HEK293 (cell line): Measurements from ENCODE around the gene ZNF506.

Experiments used
- KLF16 ChIP-seq: fragments of 450-650 bp; formaldehyde crosslinking; IDR thresholded peaks from 2 replicates; pipeline ENCODE4 v1.5.1; 2017; ENCODE audit warnings: missing biosample characterization, missing genetic modification characterization
- KLF7 ChIP-seq: fragments of 450-650 bp; formaldehyde crosslinking; IDR thresholded peaks from 2 replicates; pipeline ENCODE4 v1.5.1; 2016; ENCODE audit warnings: missing biosample characterization, missing genetic modification characterization, borderline replicate concordance
- OSR2 ChIP-seq: fragments of 450-650 bp; formaldehyde crosslinking; IDR thresholded peaks from 2 replicates; pipeline ENCODE4 v1.5.1; 2016; ENCODE audit warnings: missing biosample characterization, missing genetic modification characterization
- OVOL3 ChIP-seq: fragments of 450-650 bp; formaldehyde crosslinking; IDR thresholded peaks from 2 replicates; pipeline ENCODE4 v1.5.1; 2016; ENCODE audit warnings: missing biosample characterization, missing genetic modification characterization
- SETDB1 ChIP-seq: IDR thresholded peaks from one replicate; pipeline ENCODE4 v1.6.1; 2017; ENCODE audit warnings: mild to moderate bottlenecking, low read length, moderate library complexity, mixed read lengths; ENCODE audit not compliant: insufficient read length
- SP7 ChIP-seq: fragments of 450-650 bp; formaldehyde crosslinking; IDR thresholded peaks from 2 replicates; pipeline ENCODE4 v1.5.1; 2016; ENCODE audit warnings: missing biosample characterization, missing genetic modification characterization
- WT1 ChIP-seq: fragments of 450-650 bp; formaldehyde crosslinking; IDR thresholded peaks from 2 replicates; pipeline ENCODE4 v1.5.1; 2016; ENCODE audit warnings: missing biosample characterization, missing genetic modification characterization
- YY2 ChIP-seq: fragments of 450-650 bp; formaldehyde crosslinking; IDR thresholded peaks from 2 replicates; pipeline ENCODE4 v1.5.1; 2016; ENCODE audit warnings: missing biosample characterization, missing genetic modification characterization
- ZFP3 ChIP-seq: fragments of 450-650 bp; formaldehyde crosslinking; IDR thresholded peaks from 2 replicates; pipeline ENCODE4 v1.5.1; 2016; ENCODE audit warnings: low read depth, missing biosample characterization, missing genetic modification characterization
- ZNF112 ChIP-seq: fragments of 450-650 bp; formaldehyde crosslinking; IDR thresholded peaks from 2 replicates; pipeline ENCODE4 v1.5.0; 2017; ENCODE audit warnings: missing biosample characterization, missing genetic modification characterization
- ZNF114 ChIP-seq: fragments of 450-650 bp; formaldehyde crosslinking; IDR thresholded peaks from 2 replicates; pipeline ENCODE4 v1.5.0; 2017; ENCODE audit warnings: missing biosample characterization, missing genetic modification characterization
- ZNF121 ChIP-seq: fragments of 450-650 bp; formaldehyde crosslinking; IDR thresholded peaks from 2 replicates; pipeline ENCODE4 v1.5.1; 2016; ENCODE audit warnings: missing biosample characterization, missing genetic modification characterization
- ZNF132 ChIP-seq: fragments of 450-650 bp; formaldehyde crosslinking; IDR thresholded peaks from 2 replicates; pipeline ENCODE4 v1.5.1; 2017; ENCODE audit warnings: missing biosample characterization, missing genetic modification characterization, borderline replicate concordance
- ZNF184 ChIP-seq: fragments of 450-650 bp; IDR thresholded peaks from 2 replicates; pipeline ENCODE4 v1.5.1; 2018; ENCODE audit warnings: missing biosample characterization, mild to moderate bottlenecking, missing genetic modification characterization
- ZNF239 ChIP-seq: fragments of 450-650 bp; formaldehyde crosslinking; IDR thresholded peaks from 2 replicates; pipeline ENCODE4 v1.5.1; 2016; ENCODE audit warnings: missing biosample characterization, missing genetic modification characterization
- ZNF292 ChIP-seq: fragments of 450-650 bp; formaldehyde crosslinking; IDR thresholded peaks from 2 replicates; pipeline ENCODE4 v1.5.1; 2016; ENCODE audit warnings: low read depth, missing biosample characterization, missing genetic modification characterization, borderline replicate concordance
- ZNF354C ChIP-seq: fragments of 450-650 bp; formaldehyde crosslinking; IDR thresholded peaks from 2 replicates; pipeline ENCODE4 v1.5.1; 2016; ENCODE audit warnings: missing biosample characterization, missing genetic modification characterization, low read depth, borderline replicate concordance
- ZNF366 ChIP-seq: fragments of 450-650 bp; formaldehyde crosslinking; conservative IDR thresholded peaks from 2 replicates; pipeline ENCODE4 v1.5.1; 2016; ENCODE audit warnings: missing biosample characterization, missing genetic modification characterization
- ZNF404 ChIP-seq: fragments of 450-650 bp; formaldehyde crosslinking; IDR thresholded peaks from 2 replicates; pipeline ENCODE4 v1.5.1; 2017; ENCODE audit warnings: missing biosample characterization, missing genetic modification characterization
- ZNF501 ChIP-seq: fragments of 450-650 bp; formaldehyde crosslinking; IDR thresholded peaks from 2 replicates; pipeline ENCODE4 v1.5.1; 2016; ENCODE audit warnings: missing biosample characterization, missing genetic modification characterization
- ZNF514 ChIP-seq: fragments of 450-650 bp; formaldehyde crosslinking; IDR thresholded peaks from 2 replicates; pipeline ENCODE4 v1.5.1; 2016; ENCODE audit warnings: missing biosample characterization, missing genetic modification characterization
- ZNF560 ChIP-seq: fragments of 450-650 bp; formaldehyde crosslinking; IDR thresholded peaks from 2 replicates; pipeline ENCODE4 v1.5.1; 2017; ENCODE audit warnings: missing biosample characterization, missing genetic modification characterization, borderline replicate concordance
- ZNF585B ChIP-seq: fragments of 450-650 bp; formaldehyde crosslinking; IDR thresholded peaks from 2 replicates; pipeline ENCODE4 v1.5.1; 2016; ENCODE audit warnings: missing biosample characterization, missing genetic modification characterization
- ZNF621 ChIP-seq: fragments of 450-650 bp; formaldehyde crosslinking; IDR thresholded peaks from 2 replicates; pipeline ENCODE4 v1.5.1; 2017; ENCODE audit warnings: missing biosample characterization, missing genetic modification characterization
- ZNF624 ChIP-seq: fragments of 450-650 bp; formaldehyde crosslinking; IDR thresholded peaks from 2 replicates; pipeline ENCODE4 v1.5.1; 2017; ENCODE audit warnings: missing biosample characterization, missing genetic modification characterization
- ZNF626 ChIP-seq: fragments of 450-650 bp; sonication (Bioruptor Pico); formaldehyde crosslinking; IDR thresholded peaks from 2 replicates; pipeline ENCODE4 v1.5.1; 2018; ENCODE audit warnings: missing biosample characterization, missing genetic modification characterization, inconsistent platforms
- ZNF660 ChIP-seq: fragments of 450-650 bp; IDR thresholded peaks from 2 replicates; pipeline ENCODE4 v1.5.1; 2018; ENCODE audit warnings: missing biosample characterization, mild to moderate bottlenecking, missing genetic modification characterization
- TF ChIP-seq, protein P1 (sequence below): fragments of 450-650 bp; formaldehyde crosslinking; IDR thresholded peaks from 2 replicates; pipeline ENCODE4 v1.5.1; 2016; ENCODE audit warnings: missing biosample characterization, missing genetic modification characterization
- TF ChIP-seq, protein P2 (sequence below): fragments of 450-650 bp; formaldehyde crosslinking; IDR thresholded peaks from 2 replicates; pipeline ENCODE4 v1.5.1; 2016; ENCODE audit warnings: missing biosample characterization, missing genetic modification characterization, low read depth
- TF ChIP-seq, protein P3 (sequence below): fragments of 450-650 bp; formaldehyde crosslinking; IDR thresholded peaks from 2 replicates; pipeline ENCODE4 v1.5.1; 2016; ENCODE audit warnings: missing biosample characterization, missing genetic modification characterization
- TF ChIP-seq, protein P4 (sequence below): fragments of 450-650 bp; formaldehyde crosslinking; IDR thresholded peaks from 2 replicates; pipeline ENCODE4 v1.5.1; 2017; ENCODE audit warnings: missing biosample characterization, missing genetic modification characterization
- TF ChIP-seq, protein P5 (sequence below): fragments of 450-650 bp; formaldehyde crosslinking; IDR thresholded peaks from 2 replicates; pipeline ENCODE4 v1.5.1; 2016; ENCODE audit warnings: missing biosample characterization, missing genetic modification characterization

The ZNF506 gene

DNA sequence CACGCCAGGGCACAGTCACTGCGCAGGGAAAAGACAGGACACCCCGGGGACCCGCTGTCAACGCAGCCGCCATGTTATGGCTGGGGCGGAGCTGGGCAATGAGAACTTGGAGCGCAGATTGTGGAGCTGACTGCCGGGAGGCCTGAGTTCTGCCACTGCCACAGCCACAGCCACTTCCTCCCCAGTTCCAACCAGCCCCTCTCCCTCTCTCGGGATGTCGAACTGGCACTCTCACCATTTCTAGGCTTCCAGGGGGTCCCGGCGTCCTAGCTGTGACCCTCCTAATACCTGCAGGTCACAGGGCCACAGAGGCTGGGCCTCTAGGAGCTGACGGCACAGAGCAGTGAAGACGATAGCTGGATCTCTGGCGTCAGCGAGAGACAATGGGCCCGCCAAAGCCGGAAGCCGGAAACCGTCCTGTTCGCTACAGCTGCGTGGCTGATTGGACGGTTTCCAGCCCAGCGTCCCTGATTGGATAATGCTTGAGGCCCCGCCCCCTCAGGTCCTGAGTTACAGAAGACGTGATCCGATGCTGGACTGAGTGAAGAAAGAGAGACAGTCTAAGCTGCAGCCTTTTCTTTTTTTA is at the start of gene ZNF506 (continued):
- TF ChIP-seq, protein P1, sequence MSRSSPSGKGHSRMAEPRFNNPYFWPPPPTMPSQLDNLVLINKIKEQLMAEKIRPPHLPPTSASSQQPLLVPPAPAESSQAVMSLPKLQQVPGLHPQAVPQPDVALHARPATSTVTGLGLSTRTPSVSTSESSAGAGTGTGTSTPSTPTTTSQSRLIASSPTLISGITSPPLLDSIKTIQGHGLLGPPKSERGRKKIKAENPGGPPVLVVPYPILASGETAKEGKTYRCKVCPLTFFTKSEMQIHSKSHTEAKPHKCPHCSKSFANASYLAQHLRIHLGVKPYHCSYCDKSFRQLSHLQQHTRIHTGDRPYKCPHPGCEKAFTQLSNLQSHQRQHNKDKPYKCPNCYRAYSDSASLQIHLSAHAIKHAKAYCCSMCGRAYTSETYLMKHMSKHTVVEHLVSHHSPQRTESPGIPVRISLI (tag by site-specific recombination) = no peak
- TF ChIP-seq ZNF626 (no peak), ZNF621 (tag by site-specific recombination) (no peak), YY2 (tag by site-specific recombination) (peak; percentile 58), ZNF239 (tag by site-specific recombination) (no peak), ZNF184 (no peak), ZNF354C (tag by site-specific recombination) (no peak), ZNF292 (no peak), ZNF366 (tag by site-specific recombination) (no peak; the same call in 1 of the 2 replicates), ZNF560 (tag by site-specific recombination) (no peak), ZFP3 (tag by site-specific recombination) (no peak), SP7 (tag by site-specific recombination) (peak; percentile 58; the same call in 1 of the 2 replicates), ZNF585B (tag by site-specific recombination) (no peak), ZNF121 (0 out of 2 replicates have a peak, but pooled peaks have one; percentile 32), ZNF514 (tag by site-specific recombination) (no peak), KLF7 (no peak), ZNF114 (tag by site-specific recombination) (no peak), ZNF112 (tag by site-specific recombination) (no peak), WT1 (no peak), ZNF624 (no peak), ZNF660 (peak; percentile 62; the same call in 1 of the 2 replicates), SETDB1 (peak; percentile 14), ZNF132 (no peak), KLF16 (tag by site-specific recombination) (no peak), OSR2 (tag by site-specific recombination) (no peak), OVOL3 (tag by site-specific recombination) (no peak), ZNF404 (tag by site-specific recombination) (no peak), ZNF501 (no peak)
- TF ChIP-seq, protein P2, sequence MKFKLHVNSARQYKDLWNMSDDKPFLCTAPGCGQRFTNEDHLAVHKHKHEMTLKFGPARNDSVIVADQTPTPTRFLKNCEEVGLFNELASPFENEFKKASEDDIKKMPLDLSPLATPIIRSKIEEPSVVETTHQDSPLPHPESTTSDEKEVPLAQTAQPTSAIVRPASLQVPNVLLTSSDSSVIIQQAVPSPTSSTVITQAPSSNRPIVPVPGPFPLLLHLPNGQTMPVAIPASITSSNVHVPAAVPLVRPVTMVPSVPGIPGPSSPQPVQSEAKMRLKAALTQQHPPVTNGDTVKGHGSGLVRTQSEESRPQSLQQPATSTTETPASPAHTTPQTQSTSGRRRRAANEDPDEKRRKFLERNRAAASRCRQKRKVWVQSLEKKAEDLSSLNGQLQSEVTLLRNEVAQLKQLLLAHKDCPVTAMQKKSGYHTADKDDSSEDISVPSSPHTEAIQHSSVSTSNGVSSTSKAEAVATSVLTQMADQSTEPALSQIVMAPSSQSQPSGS (tag by site-specific recombination) = peak; percentile 13; the same call in 1 of the 2 replicates
- TF ChIP-seq, protein P3, sequence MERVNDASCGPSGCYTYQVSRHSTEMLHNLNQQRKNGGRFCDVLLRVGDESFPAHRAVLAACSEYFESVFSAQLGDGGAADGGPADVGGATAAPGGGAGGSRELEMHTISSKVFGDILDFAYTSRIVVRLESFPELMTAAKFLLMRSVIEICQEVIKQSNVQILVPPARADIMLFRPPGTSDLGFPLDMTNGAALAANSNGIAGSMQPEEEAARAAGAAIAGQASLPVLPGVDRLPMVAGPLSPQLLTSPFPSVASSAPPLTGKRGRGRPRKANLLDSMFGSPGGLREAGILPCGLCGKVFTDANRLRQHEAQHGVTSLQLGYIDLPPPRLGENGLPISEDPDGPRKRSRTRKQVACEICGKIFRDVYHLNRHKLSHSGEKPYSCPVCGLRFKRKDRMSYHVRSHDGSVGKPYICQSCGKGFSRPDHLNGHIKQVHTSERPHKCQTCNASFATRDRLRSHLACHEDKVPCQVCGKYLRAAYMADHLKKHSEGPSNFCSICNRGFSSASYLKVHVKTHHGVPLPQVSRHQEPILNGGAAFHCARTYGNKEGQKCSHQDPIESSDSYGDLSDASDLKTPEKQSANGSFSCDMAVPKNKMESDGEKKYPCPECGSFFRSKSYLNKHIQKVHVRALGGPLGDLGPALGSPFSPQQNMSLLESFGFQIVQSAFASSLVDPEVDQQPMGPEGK (tag by site-specific recombination) = no peak
- TF ChIP-seq, protein P4, sequence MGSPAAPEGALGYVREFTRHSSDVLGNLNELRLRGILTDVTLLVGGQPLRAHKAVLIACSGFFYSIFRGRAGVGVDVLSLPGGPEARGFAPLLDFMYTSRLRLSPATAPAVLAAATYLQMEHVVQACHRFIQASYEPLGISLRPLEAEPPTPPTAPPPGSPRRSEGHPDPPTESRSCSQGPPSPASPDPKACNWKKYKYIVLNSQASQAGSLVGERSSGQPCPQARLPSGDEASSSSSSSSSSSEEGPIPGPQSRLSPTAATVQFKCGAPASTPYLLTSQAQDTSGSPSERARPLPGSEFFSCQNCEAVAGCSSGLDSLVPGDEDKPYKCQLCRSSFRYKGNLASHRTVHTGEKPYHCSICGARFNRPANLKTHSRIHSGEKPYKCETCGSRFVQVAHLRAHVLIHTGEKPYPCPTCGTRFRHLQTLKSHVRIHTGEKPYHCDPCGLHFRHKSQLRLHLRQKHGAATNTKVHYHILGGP (tag by site-specific recombination) = no peak
- TF ChIP-seq, protein P5, sequence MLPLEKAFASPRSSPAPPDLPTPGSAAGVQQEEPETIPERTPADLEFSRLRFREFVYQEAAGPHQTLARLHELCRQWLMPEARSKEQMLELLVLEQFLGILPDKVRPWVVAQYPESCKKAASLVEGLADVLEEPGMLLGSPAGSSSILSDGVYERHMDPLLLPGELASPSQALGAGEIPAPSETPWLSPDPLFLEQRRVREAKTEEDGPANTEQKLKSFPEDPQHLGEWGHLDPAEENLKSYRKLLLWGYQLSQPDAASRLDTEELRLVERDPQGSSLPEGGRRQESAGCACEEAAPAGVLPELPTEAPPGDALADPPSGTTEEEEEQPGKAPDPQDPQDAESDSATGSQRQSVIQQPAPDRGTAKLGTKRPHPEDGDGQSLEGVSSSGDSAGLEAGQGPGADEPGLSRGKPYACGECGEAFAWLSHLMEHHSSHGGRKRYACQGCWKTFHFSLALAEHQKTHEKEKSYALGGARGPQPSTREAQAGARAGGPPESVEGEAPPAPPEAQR (tag by site-specific recombination) = no peak
